Skeletal muscle tissue (tissue), 4 donors: ENCODE measurements around the gene VCL. TPM values are rescaled to one million over a fixed set of nuclear protein-coding genes. Genes with fewer than 3 reads are reported as not detected.

Experiments used
- H3K27ac ChIP-seq: one replicate; pipeline ENCODE4 v1.7.0; 2013; ENCODE audit warnings: mild to moderate bottlenecking, low read depth, low read length, inconsistent platforms
- H3K27me3 ChIP-seq, 3 donors: one replicate each; pipeline ENCODE4 v1.7.0; 2013; ENCODE audit warnings: low read length in 3 of 3; ENCODE audit not compliant: control insufficient read depth in 3 of 3, insufficient read depth in 3 of 3
- H3K36me3 ChIP-seq, 3 donors: one replicate each; pipeline ENCODE4 v1.7.0; 2013; ENCODE audit warnings: low read length in 3 of 3; ENCODE audit not compliant: control insufficient read depth in 3 of 3, insufficient read depth in 3 of 3
- H3K4me1 ChIP-seq, 3 donors: one replicate each; pipeline ENCODE4 v1.7.0; 2013; ENCODE audit warnings: low read length in 3 of 3, mild to moderate bottlenecking in 3 of 3; ENCODE audit not compliant: control insufficient read depth in 3 of 3, insufficient read depth in 3 of 3
- H3K4me3 ChIP-seq, 3 donors: one replicate each; pipeline ENCODE4 v1.7.0; 2013; ENCODE audit warnings: low read length in 3 of 3
- H3K9ac ChIP-seq, 3 donors: one replicate each; pipeline ENCODE4 v1.7.0; 2013; ENCODE audit warnings: low read length in 3 of 3, mild to moderate bottlenecking in 3 of 3, moderate library complexity in 2 of 3, low read depth in 1 of 3
- H3K9me3 ChIP-seq, 3 donors: one replicate each; pipeline ENCODE4 v1.7.0; 2013; ENCODE audit warnings: low read length in 3 of 3; ENCODE audit not compliant: control insufficient read depth in 3 of 3
- total RNA-seq: library from RNA; depleted of rRNA; stranded (reverse); fragments of >200 nt; gene quantifications from one replicate; pipeline ENCODE4 v1.2.3, GENCODE V29; 2014
- donor health status: Osteomylitis.

The VCL gene
- total RNA-seq, 1 donor from 2014 or later, result 83.0 TPM

- Histone ChIP-seq H3K4me1 (peaks cover 0 to 2% (median 0%) of the 10 kb centered on the region in 3 donors), H3K27me3 (no peaks in the 10 kb centered on the region), H3K4me3 (no peak overlapping the region), H3K9ac (no peak overlapping the region), H3K9me3 (no peaks in the 10 kb centered on the region), H3K36me3 (peaks cover 4 to 31% (median 14%) of the 10 kb centered on the region in 3 donors), H3K27ac (peak overlapping the region; percentile 17)
Observed at GRCh38 chr10:74079028-74079935, 81.4 kb downstream of the VCL start.

- Histone ChIP-seq H3K4me3 (no peak overlapping the region), H3K9ac (no peak overlapping the region), H3K27ac (no peak overlapping the region), H3K36me3 (peaks cover 3 to 26% (median 12%) of the 10 kb centered on the region in 3 donors), H3K27me3 (no peaks in the 10 kb centered on the region), H3K9me3 (no peaks in the 10 kb centered on the region), H3K4me1 (peaks cover 0 to 2% (median 0%) of the 10 kb centered on the region in 3 donors)
Observed at GRCh38 chr10:74079936-74080590, 82.1 kb downstream of the VCL start.

- peaks cover 0 to 2% (median 0%) of the 10 kb centered on the region in 3 donors for H3K4me1 ChIP-seq
- H3K27me3 ChIP-seq, result no peaks in the 10 kb centered on the region
- peaks cover 0 to 19% (median 8%) of the 10 kb centered on the region in 3 donors for H3K36me3 ChIP-seq
- H3K9ac ChIP-seq, result no peak overlapping the region
- H3K4me3 ChIP-seq, result no peak overlapping the region
- no peak overlapping the region for H3K27ac ChIP-seq
- H3K9me3 ChIP-seq, result no peaks in the 10 kb centered on the region
Observed at GRCh38 chr10:74081192-74081803, 83.4 kb downstream of the VCL start.

- Histone ChIP-seq H3K9me3 (no peaks in the 10 kb centered on the region), H3K36me3 (peaks cover 0 to 21% (median 11%) of the 10 kb centered on the region in 3 donors), H3K27me3 (no peaks in the 10 kb centered on the region), H3K9ac (no peak overlapping the region), H3K4me1 (peaks cover 0 to 2% (median 0%) of the 10 kb centered on the region in 3 donors), H3K27ac (no peak overlapping the region), H3K4me3 (no peak overlapping the region)
Observed at GRCh38 chr10:74081941-74082718, 84.2 kb downstream of the VCL start.

- no peak overlapping the region for H3K4me3 ChIP-seq
- no peaks in the 10 kb centered on the region for H3K27me3 ChIP-seq
- no peak overlapping the region for H3K27ac ChIP-seq
- H3K9me3 ChIP-seq, result no peaks in the 10 kb centered on the region
- peaks cover 0 to 2% (median 0%) of the 10 kb centered on the region in 3 donors for H3K4me1 ChIP-seq
- H3K9ac ChIP-seq, result no peak overlapping the region
- H3K36me3 ChIP-seq, result peaks cover 0 to 18% (median 11%) of the 10 kb centered on the region in 3 donors
Observed at GRCh38 chr10:74083304-74083703, 85.4 kb downstream of the VCL start.

- no peak overlapping the region for H3K4me3 ChIP-seq
- no peaks in the 10 kb centered on the region for H3K9me3 ChIP-seq
- H3K4me1 ChIP-seq, result peaks cover 0 to 2% (median 0%) of the 10 kb centered on the region in 3 donors
- no peaks in the 10 kb centered on the region for H3K27me3 ChIP-seq
- no peak overlapping the region for H3K9ac ChIP-seq
- H3K36me3 ChIP-seq, result peaks cover 6 to 33% (median 26%) of the 10 kb centered on the region in 3 donors
- no peak overlapping the region for H3K27ac ChIP-seq
Observed at GRCh38 chr10:74084955-74085354, 87.0 kb downstream of the VCL start.

GRCh38 chr10:74086317-74086716 lies 88.4 kb downstream of the VCL start:
- Histone ChIP-seq H3K9me3 (no peaks in the 10 kb centered on the region), H3K9ac (no peak overlapping the region), H3K4me1 (peaks cover 0 to 1% (median 0%) of the 10 kb centered on the region in 3 donors), H3K27me3 (no peaks in the 10 kb centered on the region), H3K4me3 (no peak overlapping the region), H3K36me3 (peaks cover 13 to 45% (median 37%) of the 10 kb centered on the region in 3 donors), H3K27ac (no peak overlapping the region)

- H3K36me3 ChIP-seq, result peaks cover 16 to 47% (median 35%) of the 10 kb centered on the region in 3 donors
- no peak overlapping the region for H3K9ac ChIP-seq
- H3K4me1 ChIP-seq, result no peaks in the 10 kb centered on the region
- H3K27ac ChIP-seq, result no peak overlapping the region
- no peaks in the 10 kb centered on the region for H3K9me3 ChIP-seq
- H3K27me3 ChIP-seq, result no peaks in the 10 kb centered on the region
- H3K4me3 ChIP-seq, result no peak overlapping the region
Observed at GRCh38 chr10:74088722-74089121, 90.8 kb downstream of the VCL start.

GRCh38 chr10:74092372-74092771 lies 94.5 kb downstream of the VCL start:
- H3K36me3 ChIP-seq, result peaks cover 39 to 67% (median 54%) of the 10 kb centered on the region in 3 donors
- no peak overlapping the region for H3K27ac ChIP-seq
- H3K9ac ChIP-seq, result no peak overlapping the region
- no peaks in the 10 kb centered on the region for H3K27me3 ChIP-seq
- no peaks in the 10 kb centered on the region for H3K9me3 ChIP-seq
- H3K4me3 ChIP-seq, result no peak overlapping the region
- H3K4me1 ChIP-seq, result no peaks in the 10 kb centered on the region
